Activated T-cell treated with anti-CD3 and anti-CD28 coated beads, Interleukin-2, amount 50 U/mL, for 24 hours (primary cell): ENCODE results near the gene F9.
"Not testable (repeated sequence)": the region's sequence is repeated elsewhere in the genome, so short reads cannot be mapped to it uniquely, and the experiment has no call there.

Source experiments
- DNase-seq: peaks from one replicate; pipeline ENCODE4 v3.0.0-alpha.2; 2020
- H3K27ac Mint-ChIP-seq: 2 replicates; pipeline ENCODE4 v1.8.0; 2020; ENCODE audit warnings: mild to moderate bottlenecking, mixed read lengths
- H3K27me3 Mint-ChIP-seq: 2 replicates; pipeline ENCODE4 v1.8.0; 2020; ENCODE audit warnings: mixed read lengths
- H3K36me3 Mint-ChIP-seq: 2 replicates; pipeline ENCODE4 v1.8.0; 2020; ENCODE audit warnings: low read depth, mixed read lengths
- H3K4me1 Mint-ChIP-seq: 2 replicates; pipeline ENCODE4 v1.8.0; 2020; ENCODE audit warnings: low read depth, mixed read lengths
- H3K4me3 Mint-ChIP-seq: 2 replicates; pipeline ENCODE4 v1.8.0; 2020; ENCODE audit warnings: mild to moderate bottlenecking, moderate library complexity, mixed read lengths
- H3K9me3 Mint-ChIP-seq: 2 replicates; pipeline ENCODE4 v1.8.0; 2020; ENCODE audit warnings: mixed read lengths

F9 gene

GRCh38 chrX:139530550-139530949 is at the start of gene F9:
TSS of gene F9 (plus strand) at chrX:139530739. CDS start at chrX:139530765, 26 bp downstream.
- H3K4me1 Mint-ChIP-seq: no peaks in the 10 kb centered on the region
- peaks cover 9% of the 10 kb centered on the region for H3K27me3 Mint-ChIP-seq
- no peak within 1 kb of the TSS for H3K27ac Mint-ChIP-seq
- no peaks in the 10 kb centered on the region for H3K9me3 Mint-ChIP-seq
- no peaks in the 10 kb centered on the region for H3K36me3 Mint-ChIP-seq
- DNase-seq: no peak
- no peak within 1 kb of the TSS for H3K4me3 Mint-ChIP-seq

- no peak overlapping the region for H3K27ac Mint-ChIP-seq
- H3K27me3 Mint-ChIP-seq: peaks cover 27% of the 10 kb centered on the region
- H3K4me3 Mint-ChIP-seq: no peak overlapping the region
- DNase-seq: no peak
- no peaks in the 10 kb centered on the region for H3K36me3 Mint-ChIP-seq
- H3K4me1 Mint-ChIP-seq: no peaks in the 10 kb centered on the region
- H3K9me3 Mint-ChIP-seq: no peaks in the 10 kb centered on the region
Observed at GRCh38 chrX:139483699-139484098, 46.8 kb upstream of the F9 start.

- Mint-ChIP-seq H3K4me3 (no peak overlapping the region), H3K36me3 (no peaks in the 10 kb centered on the region), H3K27ac (no peak overlapping the region), H3K4me1 (no peaks in the 10 kb centered on the region), H3K9me3 (no peaks in the 10 kb centered on the region), H3K27me3 (peaks cover 27% of the 10 kb centered on the region)
- no peak for DNase-seq
Observed at GRCh38 chrX:139484591-139484990, 45.9 kb upstream of the F9 start.

DNA sequence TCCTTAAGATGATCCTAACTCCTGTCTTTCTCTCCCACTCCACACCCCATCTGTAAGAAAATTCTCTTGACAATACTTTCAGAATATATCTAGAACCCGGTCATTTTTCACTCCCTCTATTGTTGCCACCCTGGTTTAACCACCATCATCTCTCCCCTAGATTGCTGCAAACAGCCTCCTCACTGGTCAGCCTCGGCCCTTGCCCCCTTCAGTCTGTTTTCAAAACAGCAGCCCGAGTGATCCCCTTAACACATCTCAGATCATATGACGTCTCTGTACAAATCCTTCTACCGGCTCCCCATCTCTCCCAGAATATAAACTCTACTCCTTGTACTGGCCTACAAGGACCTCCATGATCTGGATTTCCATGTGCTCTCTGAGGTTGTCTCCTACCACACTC is 35.2 kb upstream of the F9 start:
- Mint-ChIP-seq H3K9me3 (no peaks in the 10 kb centered on the region), H3K36me3 (no peaks in the 10 kb centered on the region), H3K4me3 (no peak overlapping the region), H3K27me3 (peaks cover 6% of the 10 kb centered on the region), H3K27ac (no peak overlapping the region), H3K4me1 (no peaks in the 10 kb centered on the region)
- no peak for DNase-seq

DNA sequence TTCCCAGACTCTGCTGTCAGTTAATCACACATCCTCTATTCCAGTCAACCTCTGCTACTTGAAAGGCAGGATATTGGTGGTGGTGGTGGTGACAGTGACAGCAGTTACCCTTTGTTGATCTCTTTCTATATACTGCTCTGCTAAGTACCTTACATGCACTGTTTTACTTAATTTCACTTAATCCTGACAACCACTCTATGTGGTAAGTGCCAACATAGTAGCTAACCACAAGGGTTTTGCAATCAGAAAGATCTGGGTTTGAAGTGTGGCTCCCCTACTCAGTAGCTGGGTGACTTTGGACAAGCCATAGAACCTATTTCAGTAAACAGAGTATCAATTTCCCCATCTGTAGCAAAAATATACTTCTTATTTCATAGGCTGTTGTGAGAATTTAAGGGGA is 24.2 kb upstream of the F9 start:
- Mint-ChIP-seq H3K36me3 (no peaks in the 10 kb centered on the region), H3K9me3 (no peaks in the 10 kb centered on the region), H3K27ac (no peak overlapping the region), H3K4me3 (no peak overlapping the region), H3K27me3 (peaks cover 24% of the 10 kb centered on the region), H3K4me1 (no peaks in the 10 kb centered on the region)
- DNase-seq: no peak

DNA sequence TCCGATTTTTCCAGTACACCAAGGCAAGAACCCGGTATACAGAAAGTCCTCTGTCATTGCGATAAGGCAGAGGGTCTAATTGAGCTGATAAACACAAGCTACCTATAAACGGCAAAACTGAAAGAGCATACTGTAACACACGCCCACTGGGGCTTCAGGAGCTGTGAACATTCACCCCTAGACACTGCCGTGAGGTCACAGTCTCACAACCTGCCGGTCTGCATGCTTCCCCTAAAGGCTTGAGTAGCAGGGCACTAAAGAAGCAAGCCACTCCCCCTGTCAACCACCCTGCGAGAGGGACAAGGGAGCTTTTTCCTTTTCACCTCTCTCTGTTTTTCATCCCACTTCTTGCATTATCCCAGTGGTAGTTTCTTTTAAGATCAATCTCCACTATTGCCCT is 22.4 kb upstream of the F9 start:
- H3K27ac Mint-ChIP-seq: no peak overlapping the region
- H3K27me3 Mint-ChIP-seq: peaks cover 24% of the 10 kb centered on the region
- H3K4me1 Mint-ChIP-seq: no peaks in the 10 kb centered on the region
- no peak for DNase-seq
- no peak overlapping the region for H3K4me3 Mint-ChIP-seq
- no peaks in the 10 kb centered on the region for H3K9me3 Mint-ChIP-seq
- no peaks in the 10 kb centered on the region for H3K36me3 Mint-ChIP-seq

DNA sequence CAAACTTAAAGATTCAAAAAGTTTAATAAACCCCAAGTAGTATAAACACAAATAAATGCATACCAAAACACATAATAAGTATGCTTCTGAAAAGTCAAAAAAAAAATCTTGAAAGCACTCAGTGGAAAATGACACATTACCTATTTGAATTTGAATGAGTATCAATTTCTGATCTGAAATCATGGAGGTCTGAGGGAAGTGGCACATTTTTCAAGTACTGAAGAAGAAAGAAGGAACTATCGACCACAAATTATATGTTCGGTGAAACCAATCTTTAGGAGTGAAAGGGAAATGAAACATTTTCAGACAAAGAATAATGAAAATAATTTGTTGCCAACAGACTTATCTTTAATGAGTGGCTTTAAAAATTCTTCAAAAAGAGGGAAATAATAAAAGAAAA is 12.1 kb upstream of the F9 start:
- Mint-ChIP-seq H3K27ac (no peak overlapping the region), H3K9me3 (peaks cover 2% of the 10 kb centered on the region), H3K36me3 (no peaks in the 10 kb centered on the region), H3K4me3 (no peak overlapping the region), H3K27me3 (peaks cover 63% of the 10 kb centered on the region), H3K4me1 (no peaks in the 10 kb centered on the region)
- DNase-seq: no peak

DNA sequence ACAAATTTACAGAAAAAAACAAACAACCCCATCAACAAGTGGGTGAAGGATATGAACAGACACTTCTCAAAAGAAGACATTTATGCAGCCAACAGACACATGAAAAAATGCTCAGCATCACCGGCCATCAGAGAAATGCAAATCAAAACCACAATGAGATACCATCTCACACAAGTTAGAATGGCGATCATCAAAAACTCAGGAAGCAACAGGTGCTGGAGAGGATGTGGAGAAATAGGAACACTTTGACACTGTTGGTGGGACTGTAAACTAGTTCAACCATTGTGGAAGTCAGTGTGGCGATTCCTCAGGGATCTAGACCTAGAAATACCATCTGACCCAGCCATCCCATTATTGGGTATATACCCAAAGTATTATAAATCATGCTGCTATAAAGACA is 1.7 kb upstream of the F9 start:
- H3K4me3 Mint-ChIP-seq, H3K4me1 Mint-ChIP-seq: not testable (repeated sequence)
- H3K27me3 Mint-ChIP-seq: peaks cover 12% of the 10 kb centered on the region

GRCh38 chrX:139532834-139533233 is 2.3 kb downstream of the F9 start:
- DNase-seq: no peak
- H3K4me3 Mint-ChIP-seq: no peak overlapping the region
- H3K4me1 Mint-ChIP-seq: no peaks in the 10 kb centered on the region
- no peaks in the 10 kb centered on the region for H3K9me3 Mint-ChIP-seq
- no peaks in the 10 kb centered on the region for H3K36me3 Mint-ChIP-seq
- peaks cover 3% of the 10 kb centered on the region for H3K27me3 Mint-ChIP-seq
- no peak overlapping the region for H3K27ac Mint-ChIP-seq

More for the DNA sequence above, 1.7 kb upstream of the F9 start:
- H3K27ac Mint-ChIP-seq, H3K36me3 Mint-ChIP-seq, DNase-seq, H3K9me3 Mint-ChIP-seq: not testable (repeated sequence)

- no peaks in the 10 kb centered on the region for H3K36me3 Mint-ChIP-seq
- no peaks in the 10 kb centered on the region for H3K9me3 Mint-ChIP-seq
- no peak overlapping the region for H3K4me3 Mint-ChIP-seq
- H3K27ac Mint-ChIP-seq: no peak overlapping the region
- H3K27me3 Mint-ChIP-seq: peaks cover 4% of the 10 kb centered on the region
- no peaks in the 10 kb centered on the region for H3K4me1 Mint-ChIP-seq
- no peak for DNase-seq
Observed at GRCh38 chrX:139533444-139533843, 2.9 kb downstream of the F9 start.

GRCh38 chrX:139538907-139539790 is 8.6 kb downstream of the F9 start:
- no peak for DNase-seq
- Mint-ChIP-seq H3K27ac (no peak overlapping the region), H3K4me1 (no peaks in the 10 kb centered on the region), H3K4me3 (no peak overlapping the region), H3K9me3 (no peaks in the 10 kb centered on the region), H3K36me3 (no peaks in the 10 kb centered on the region), H3K27me3 (peaks cover 37% of the 10 kb centered on the region)

DNA sequence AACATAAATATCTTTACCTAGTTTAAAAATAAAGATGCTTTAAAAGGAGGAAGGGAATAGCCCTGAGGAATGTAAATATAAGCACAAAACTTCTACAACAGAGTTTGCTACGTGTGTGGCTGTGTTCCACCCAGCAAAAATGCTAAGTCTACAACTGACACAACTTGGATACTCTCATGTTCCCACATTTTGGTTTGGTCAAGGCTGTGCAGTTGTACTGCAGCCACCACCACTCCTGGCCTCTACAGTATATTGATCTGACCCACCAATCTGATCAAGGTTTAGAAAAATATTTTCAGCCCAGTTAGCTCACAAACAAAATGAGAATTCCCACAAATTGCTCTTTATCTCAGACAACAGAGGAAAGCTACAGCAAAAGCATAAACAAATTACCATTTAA is 12.1 kb downstream of the F9 start:
- H3K27me3 Mint-ChIP-seq: peaks cover 41% of the 10 kb centered on the region
- DNase-seq: no peak
- H3K9me3 Mint-ChIP-seq: no peaks in the 10 kb centered on the region

GRCh38 chrX:139543920-139544319 is 13.4 kb downstream of the F9 start:
- no peak for DNase-seq
- Mint-ChIP-seq H3K27me3 (peaks cover 37% of the 10 kb centered on the region), H3K4me1 (no peaks in the 10 kb centered on the region), H3K9me3 (no peaks in the 10 kb centered on the region), H3K4me3 (no peak overlapping the region), H3K36me3 (no peaks in the 10 kb centered on the region), H3K27ac (no peak overlapping the region)

More for the DNA sequence above, 12.1 kb downstream of the F9 start:
- Mint-ChIP-seq H3K36me3 (no peaks in the 10 kb centered on the region), H3K4me1 (no peaks in the 10 kb centered on the region), H3K27ac (no peak overlapping the region), H3K4me3 (no peak overlapping the region)

DNA sequence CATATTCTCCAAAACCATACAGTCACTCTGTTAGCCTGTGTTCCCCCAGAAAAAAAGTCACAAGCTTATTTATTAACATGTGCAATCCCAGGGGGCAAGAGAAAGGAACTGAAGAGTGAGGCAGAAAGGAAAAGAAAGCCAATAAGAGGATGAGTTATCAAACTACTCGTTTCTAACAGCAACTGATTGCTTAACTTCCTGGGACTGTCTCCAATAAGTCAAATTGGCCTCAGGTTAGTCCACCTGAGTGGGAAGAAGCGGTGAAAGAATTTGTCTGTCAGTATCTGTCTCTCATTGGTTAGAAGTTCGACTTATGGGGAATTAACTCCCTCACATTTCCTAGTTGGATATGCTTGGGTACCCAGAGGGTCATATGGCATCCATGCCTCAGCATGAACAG is 14.1 kb downstream of the F9 start:
- no peak overlapping the region for H3K27ac Mint-ChIP-seq
- peaks cover 37% of the 10 kb centered on the region for H3K27me3 Mint-ChIP-seq
- H3K36me3 Mint-ChIP-seq: no peaks in the 10 kb centered on the region
- H3K4me3 Mint-ChIP-seq: no peak overlapping the region
- H3K9me3 Mint-ChIP-seq: no peaks in the 10 kb centered on the region
- no peaks in the 10 kb centered on the region for H3K4me1 Mint-ChIP-seq
- no peak for DNase-seq

DNA sequence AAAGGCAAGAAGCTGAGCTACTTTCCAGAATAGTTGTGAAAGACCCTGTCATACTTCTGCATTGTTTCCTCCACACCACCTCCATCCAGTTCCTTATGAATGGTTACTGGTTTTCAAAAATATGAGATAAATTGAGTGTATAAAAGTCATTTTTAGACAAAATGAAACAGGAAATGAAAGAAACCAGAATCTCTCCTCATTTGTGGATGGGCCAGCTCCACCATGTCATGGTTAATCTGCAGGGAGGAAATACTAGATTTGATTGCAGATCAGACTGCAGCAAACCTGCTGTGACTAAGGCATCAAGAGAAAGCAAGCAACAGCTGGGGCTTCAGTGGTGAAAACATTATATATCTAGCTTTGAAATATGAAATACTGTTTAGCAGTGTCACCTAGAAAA is 23.8 kb downstream of the F9 start:
- Mint-ChIP-seq H3K9me3 (no peaks in the 10 kb centered on the region), H3K27me3 (peaks cover 55% of the 10 kb centered on the region), H3K27ac (no peak overlapping the region), H3K36me3 (no peaks in the 10 kb centered on the region), H3K4me3 (no peak overlapping the region), H3K4me1 (peaks cover 9% of the 10 kb centered on the region)
- DNase-seq: no peak
